WI38 (cell line): ENCODE measurements around the gene PTGR3.

Experiments used
- H3K4me3 ChIP-seq: 2 replicates; pipeline ENCODE4 v1.5.1; 2011; ENCODE audit warnings: low read depth, mild to moderate bottlenecking, control low read depth, low read length
- TF ChIP-seq, protein P1 (sequence below): IDR thresholded peaks from 2 replicates; pipeline ENCODE4 v1.5.1; 2012; ENCODE audit warnings: low read depth, mild to moderate bottlenecking, control low read depth, low read length

The PTGR3 gene

DNA sequence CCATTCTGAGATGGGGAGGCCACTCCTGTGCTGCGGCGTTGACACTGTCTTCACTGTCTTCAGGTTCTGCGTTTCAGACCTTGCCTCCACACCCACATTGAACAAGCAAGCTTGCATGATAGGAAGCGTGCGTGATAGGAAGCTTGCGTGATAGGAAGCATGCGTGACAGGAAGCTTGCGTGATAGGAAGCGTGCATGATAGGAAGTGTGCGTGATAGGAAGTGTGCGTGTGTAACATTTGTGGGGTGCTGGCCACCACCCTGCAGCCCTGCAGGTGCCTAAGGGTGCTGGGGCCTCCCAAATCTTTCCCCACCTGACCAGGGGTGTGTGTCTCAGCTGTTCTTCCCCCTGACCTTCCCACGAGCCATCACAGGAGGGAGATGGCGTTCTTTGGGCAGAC is 27.0 kb upstream of the PTGR3 start:
- H3K4me3 ChIP-seq: no peak overlapping the region
- TF ChIP-seq, protein P1, sequence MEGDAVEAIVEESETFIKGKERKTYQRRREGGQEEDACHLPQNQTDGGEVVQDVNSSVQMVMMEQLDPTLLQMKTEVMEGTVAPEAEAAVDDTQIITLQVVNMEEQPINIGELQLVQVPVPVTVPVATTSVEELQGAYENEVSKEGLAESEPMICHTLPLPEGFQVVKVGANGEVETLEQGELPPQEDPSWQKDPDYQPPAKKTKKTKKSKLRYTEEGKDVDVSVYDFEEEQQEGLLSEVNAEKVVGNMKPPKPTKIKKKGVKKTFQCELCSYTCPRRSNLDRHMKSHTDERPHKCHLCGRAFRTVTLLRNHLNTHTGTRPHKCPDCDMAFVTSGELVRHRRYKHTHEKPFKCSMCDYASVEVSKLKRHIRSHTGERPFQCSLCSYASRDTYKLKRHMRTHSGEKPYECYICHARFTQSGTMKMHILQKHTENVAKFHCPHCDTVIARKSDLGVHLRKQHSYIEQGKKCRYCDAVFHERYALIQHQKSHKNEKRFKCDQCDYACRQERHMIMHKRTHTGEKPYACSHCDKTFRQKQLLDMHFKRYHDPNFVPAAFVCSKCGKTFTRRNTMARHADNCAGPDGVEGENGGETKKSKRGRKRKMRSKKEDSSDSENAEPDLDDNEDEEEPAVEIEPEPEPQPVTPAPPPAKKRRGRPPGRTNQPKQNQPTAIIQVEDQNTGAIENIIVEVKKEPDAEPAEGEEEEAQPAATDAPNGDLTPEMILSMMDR: no peak

DNA sequence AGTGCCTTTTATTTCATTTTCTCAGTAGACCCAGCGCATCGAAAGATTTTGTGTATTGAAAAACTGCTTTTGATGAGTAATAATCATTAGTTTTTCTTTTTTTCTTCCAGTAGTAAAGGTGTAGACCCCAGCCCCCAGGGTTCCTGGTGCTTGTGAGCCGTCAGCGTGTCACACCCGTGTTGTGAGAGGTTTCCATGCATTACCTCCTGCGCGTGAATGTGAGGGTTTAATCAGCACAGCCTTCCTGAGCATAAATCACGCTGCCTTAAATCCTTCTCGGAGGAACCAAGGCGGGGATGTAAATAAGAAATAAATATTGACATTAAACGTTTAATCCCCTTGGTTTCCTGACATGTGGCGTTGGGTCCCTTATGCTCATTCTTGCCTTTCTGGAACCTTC is 26.0 kb upstream of the PTGR3 start:
- TF ChIP-seq, protein P1: no peak
- H3K4me3 ChIP-seq: no peak overlapping the region

DNA sequence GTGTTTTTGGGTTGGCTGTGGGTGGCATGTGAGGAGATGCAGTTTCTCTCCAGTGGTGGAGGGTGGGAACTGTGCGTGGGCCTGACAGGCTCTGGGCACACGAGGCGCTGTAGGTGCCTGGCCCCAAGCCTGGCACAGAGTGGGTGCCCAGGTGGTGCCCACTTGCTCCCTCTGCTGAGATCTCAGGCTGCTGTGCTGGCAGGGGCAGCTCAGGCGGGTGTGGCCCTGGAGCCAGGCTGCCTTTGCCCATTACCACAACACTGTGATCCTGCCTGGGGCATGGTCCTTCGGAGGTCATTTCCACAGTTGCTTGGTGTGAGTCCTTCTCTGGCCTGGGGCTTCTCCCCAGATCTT is 22.1 kb upstream of the PTGR3 start:
- no peak overlapping the region for H3K4me3 ChIP-seq
- TF ChIP-seq, protein P1: no peak

DNA sequence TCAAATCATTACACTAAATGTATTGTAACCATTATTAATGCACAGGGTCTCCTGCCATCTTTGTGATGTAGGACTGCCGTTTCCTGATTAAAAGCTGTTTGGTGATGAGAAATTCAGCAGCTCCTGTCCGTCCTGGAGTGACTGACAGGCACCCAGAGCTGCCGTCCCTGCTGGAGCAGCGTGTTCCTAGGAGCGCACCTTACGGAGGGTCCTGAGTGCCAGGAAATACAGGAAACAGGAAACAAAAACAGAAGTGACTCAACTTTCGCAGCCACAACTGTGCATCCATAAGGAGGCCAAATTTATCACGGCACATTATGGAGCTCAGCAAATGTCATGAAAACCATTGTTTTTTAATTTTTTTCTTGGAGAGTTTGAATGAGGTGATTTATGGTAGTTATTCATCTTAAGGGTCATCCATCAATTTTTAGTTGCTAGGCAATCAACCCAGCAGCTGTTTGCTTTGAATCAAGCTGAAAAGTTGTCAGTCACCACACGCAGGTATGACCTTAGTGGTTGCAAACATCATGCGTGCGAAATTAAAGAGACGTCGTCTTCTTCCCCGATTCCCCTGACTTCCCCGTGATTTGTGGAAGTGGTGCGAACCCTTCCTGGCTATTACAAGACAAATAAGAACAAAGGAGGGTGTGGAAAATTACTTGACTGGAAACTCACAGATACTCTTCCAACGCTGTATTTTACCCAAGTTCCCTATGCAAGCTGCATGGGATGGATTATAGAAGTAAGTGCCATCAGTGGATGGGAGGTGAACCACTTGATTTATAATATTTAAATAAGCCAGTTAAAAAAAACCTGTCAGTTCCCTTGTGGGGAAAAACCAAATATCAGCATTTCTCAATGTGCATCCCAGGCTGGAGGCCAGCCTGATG is 21.5 kb upstream of the PTGR3 start:
- TF ChIP-seq, protein P1: no peak
- no peak overlapping the region for H3K4me3 ChIP-seq

DNA sequence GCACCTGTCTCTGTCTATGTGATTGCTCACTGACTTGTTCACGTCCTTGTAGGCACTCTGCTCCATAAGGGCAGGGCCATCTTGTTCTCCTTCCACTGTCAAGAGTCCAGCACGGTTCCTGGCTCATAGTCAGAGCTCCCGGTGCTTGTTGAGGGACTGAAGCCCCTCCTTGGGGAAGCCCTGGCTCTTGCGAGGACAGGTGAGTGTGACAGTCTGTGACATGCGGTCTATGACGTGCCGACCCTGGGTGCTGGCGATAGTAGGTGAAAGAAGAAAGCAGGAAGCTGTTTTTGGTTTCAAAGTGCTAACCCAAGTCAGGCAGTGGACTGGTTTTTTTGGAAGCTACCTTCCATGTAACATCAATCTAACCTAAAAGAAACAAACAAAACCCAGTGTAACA is 20.5 kb upstream of the PTGR3 start:
- no peak overlapping the region for H3K4me3 ChIP-seq
- TF ChIP-seq, protein P1: no peak

DNA sequence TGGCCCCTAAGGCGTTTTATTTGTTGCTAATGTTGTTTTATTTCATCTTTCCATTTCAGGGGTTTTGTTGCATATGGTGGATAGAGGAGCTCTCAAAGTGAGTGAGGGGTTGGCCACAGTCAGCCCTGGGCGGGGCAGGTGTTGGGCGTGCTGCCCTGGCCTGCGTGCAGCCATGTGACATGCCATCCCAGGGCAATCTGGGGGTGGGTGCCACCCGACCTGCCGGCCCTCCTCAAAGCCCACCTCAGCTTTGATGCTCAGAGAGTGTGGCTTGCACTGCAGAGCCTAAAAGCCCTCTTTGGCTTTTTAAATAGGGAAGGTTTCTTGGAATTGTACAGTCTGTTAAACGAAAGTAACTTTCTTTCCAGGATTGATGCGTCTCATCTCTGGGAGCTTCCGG is 20.0 kb upstream of the PTGR3 start:
- TF ChIP-seq, protein P1: no peak
- no peak overlapping the region for H3K4me3 ChIP-seq

DNA sequence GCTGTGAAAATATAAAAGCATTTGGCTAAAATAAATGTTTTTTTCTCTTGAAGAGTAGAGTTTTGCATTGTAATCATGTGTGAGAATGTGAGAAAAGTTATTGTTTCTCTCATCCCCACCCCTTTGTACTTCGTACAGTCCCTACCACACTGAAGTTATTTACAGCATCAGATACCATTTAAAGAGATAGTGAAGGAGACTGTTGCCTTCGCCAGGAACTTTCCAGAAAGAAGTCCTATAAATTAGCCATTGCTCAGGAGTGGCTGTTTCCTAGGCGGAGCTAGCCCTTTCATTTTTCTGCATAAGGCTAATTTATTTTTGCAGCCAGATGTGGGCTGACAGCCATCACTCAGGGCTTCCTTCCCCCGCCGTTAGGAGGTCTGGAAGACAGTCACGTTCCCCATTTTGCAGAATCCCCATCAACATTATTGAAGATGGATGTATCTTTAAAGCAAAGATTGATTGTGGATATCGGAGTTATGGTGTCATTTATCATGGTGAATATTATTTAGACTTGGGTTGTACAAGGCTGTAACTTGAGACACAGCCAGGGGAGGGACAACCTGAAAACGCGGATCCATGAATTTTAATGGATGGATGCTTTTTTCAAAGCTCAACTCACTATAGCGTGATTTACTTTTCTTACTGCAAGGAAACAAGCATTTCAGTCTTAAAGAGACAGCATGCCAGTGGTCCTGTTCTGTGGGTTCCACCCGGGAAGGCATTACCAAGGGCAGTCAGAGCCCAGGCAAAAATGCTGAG is 18.8 kb upstream of the PTGR3 start:
- no peak overlapping the region for H3K4me3 ChIP-seq
- TF ChIP-seq, protein P1: no peak
